HEK293T (cell line): Measurements from ENCODE around the gene MIPEP.

Experiments used
- ARNT ChIP-seq: fragments of 450-650 bp; IDR thresholded peaks from 2 replicates; pipeline ENCODE4 v1.6.1; 2017; ENCODE audit warnings: mild to moderate bottlenecking
- BHLHE40 ChIP-seq: fragments of 450-650 bp; IDR thresholded peaks from 2 replicates; pipeline ENCODE4 v1.6.1; 2016; ENCODE audit warnings: mild to moderate bottlenecking, moderate library complexity, borderline replicate concordance
- ELF4 ChIP-seq: fragments of 450-650 bp; IDR thresholded peaks from 2 replicates; pipeline ENCODE4 v1.6.1; 2017; ENCODE audit warnings: antibody characterized with exemption
- FOXA1 ChIP-seq: fragments of 450-650 bp; IDR thresholded peaks from 2 replicates; pipeline ENCODE4 v1.6.1; 2016; ENCODE audit warnings: mild to moderate bottlenecking
- FOXK2 ChIP-seq: fragments of 450-650 bp; IDR thresholded peaks from 2 replicates; pipeline ENCODE4 v1.6.1; 2016; ENCODE audit warnings: mild to moderate bottlenecking
- FOXM1 ChIP-seq: fragments of 450-650 bp; IDR thresholded peaks from 2 replicates; pipeline ENCODE4 v1.6.1; 2017; ENCODE audit warnings: mild to moderate bottlenecking, borderline replicate concordance
- L3MBTL2 ChIP-seq: fragments of 450-650 bp; conservative IDR thresholded peaks from 2 replicates; pipeline ENCODE4 v1.6.1; 2016; ENCODE audit warnings: mild to moderate bottlenecking
- LEF1 ChIP-seq: fragments of 450-650 bp; IDR thresholded peaks from 2 replicates; pipeline ENCODE4 v1.6.1; 2017; ENCODE audit warnings: mild to moderate bottlenecking, borderline replicate concordance
- NFRKB ChIP-seq: fragments of 450-650 bp; IDR thresholded peaks from 2 replicates; pipeline ENCODE4 v1.6.1; 2016; ENCODE audit warnings: mild to moderate bottlenecking, moderate library complexity
- SP1 ChIP-seq: fragments of 450-650 bp; IDR thresholded peaks from 2 replicates; pipeline ENCODE4 v1.6.1; 2017
- SUZ12 ChIP-seq: fragments of 450-650 bp; IDR thresholded peaks from 2 replicates; pipeline ENCODE4 v1.6.1; 2016; ENCODE audit warnings: mild to moderate bottlenecking
- TARDBP ChIP-seq: fragments of 450-650 bp; IDR thresholded peaks from 2 replicates; pipeline ENCODE4 v1.6.1; 2016

GRCh38 chr13:23806874-23807526, 82.2 kb downstream of the MIPEP start:
- TF ChIP-seq LEF1 (no peak), SP1 (no peak), FOXA1 (no peak), FOXM1 (no peak), BHLHE40 (no peak), ARNT (no peak), SUZ12 (no peak), ELF4 (no peak), TARDBP (no peak), L3MBTL2 (no peak), NFRKB (no peak), FOXK2 (no peak)
